GM19239 (cell line): Measurements from ENCODE around the gene EME1.
"Not testable (repeated sequence)": the region's sequence is repeated elsewhere in the genome, so short reads cannot be mapped to it uniquely, and the experiment has no call there.

Source experiments
- DNase-seq: peaks from one replicate; pipeline ENCODE4 v3.0.0; 2011; ENCODE audit warnings: low spot score; ENCODE audit not compliant: insufficient read length
- FAIRE-seq: peaks from 2 replicates; lab custom pipeline; 2011; peaks lifted over from hg19 to GRCh38; lab: Jason Lieb, UNC

Gene EME1

GRCh38 chr17:50372758-50373556, at the start of gene EME1, which contains the start of gene MRPL27:
TSS of gene EME1 (plus strand) at chr17:50373229. CDS start at chr17:50375209, 1,980 bp downstream.
TSS of gene MRPL27 (minus strand) at chr17:50373184. CDS start at chr17:50373170, 14 bp downstream.
- DNase-seq, result peak; percentile 88
- FAIRE-seq, result peak; percentile 96

- DNase-seq (no peak), FAIRE-seq (no peak)
Measured at GRCh38 chr17:50325906-50326305, 47.1 kb upstream of the EME1 start.

- no peak for DNase-seq
- no peak for FAIRE-seq
Measured at GRCh38 chr17:50326831-50327364, 46.1 kb upstream of the EME1 start.

- DNase-seq (no peak), FAIRE-seq (no peak)
Measured at GRCh38 chr17:50328363-50329325, 44.4 kb upstream of the EME1 start.

- DNase-seq, result no peak
- FAIRE-seq, result no peak
Measured at GRCh38 chr17:50329716-50330115, 43.3 kb upstream of the EME1 start.

GRCh38 chr17:50330151-50330775, 42.8 kb upstream of the EME1 start:
- FAIRE-seq (no peak), DNase-seq (no peak)

GRCh38 chr17:50331085-50331791, 41.8 kb upstream of the EME1 start:
- DNase-seq (no peak), FAIRE-seq (no peak)

- DNase-seq (no peak), FAIRE-seq (no peak)
Measured at GRCh38 chr17:50332196-50332595, 40.8 kb upstream of the EME1 start.

- not testable (repeated sequence) for DNase-seq, FAIRE-seq
Measured at GRCh38 chr17:50333291-50334057, 39.6 kb upstream of the EME1 start.

- DNase-seq (no peak), FAIRE-seq (no peak)
Measured at GRCh38 chr17:50337956-50338355, 35.1 kb upstream of the EME1 start.

- DNase-seq (no peak), FAIRE-seq (no peak)
Measured at GRCh38 chr17:50338645-50339044, 34.4 kb upstream of the EME1 start.

GRCh38 chr17:50339381-50339780, 33.6 kb upstream of the EME1 start:
- FAIRE-seq, result no peak

GRCh38 chr17:50344731-50345365, 28.2 kb upstream of the EME1 start:
- FAIRE-seq (no peak), DNase-seq (no peak)

More at GRCh38 chr17:50339381-50339780, 33.6 kb upstream of the EME1 start:
- no peak for DNase-seq

- DNase-seq (peak; percentile 99), FAIRE-seq (peak; percentile 37)
Measured at GRCh38 chr17:50345432-50346312, 27.4 kb upstream of the EME1 start, which contains the start of gene XYLT2. TSS of gene XYLT2 (plus strand) at chr17:50346126. CDS start at chr17:50346141, 15 bp downstream.

GRCh38 chr17:50346313-50347116, 26.5 kb upstream of the EME1 start:
- FAIRE-seq (no peak), DNase-seq (peak; percentile 75)

GRCh38 chr17:50347117-50347893, 25.7 kb upstream of the EME1 start:
- FAIRE-seq, result no peak
- DNase-seq, result no peak
